B cell (primary cell): Measurements from ENCODE around the gene ZNF835. TPM values are rescaled to one million over a fixed set of nuclear protein-coding genes. Genes with fewer than 3 reads are reported as not detected.

Experiments
- ATAC-seq: fragments of 200-7000 bp; cut with Tn5 transposase; one replicate; pipeline ENCODE4 v1.10.0; 2021; ENCODE audit warnings: low read depth, mild to moderate bottlenecking, moderate number of reproducible peaks, moderate library complexity
- CTCF ChIA-PET: fragments of 350-600 bp; sonication (Branson Sonifier 250); formaldehyde crosslinking; loops from one replicate; lab custom pipeline; 2021; ENCODE audit warnings: antibody characterized with exemption, inconsistent platforms; lab: Charles Lee
- POLR2A ChIA-PET: fragments of 350-600 bp; sonication (Branson Sonifier 250); formaldehyde crosslinking; loops from one replicate; lab custom pipeline; 2021; ENCODE audit warnings: antibody characterized with exemption; lab: Charles Lee
- DNase-seq: peaks from one replicate; pipeline ENCODE4 v3.0.0; 2013
- H2AFZ ChIP-seq: 2 replicates; pipeline ENCODE4 v1.6.1; 2012; ENCODE audit warnings: mild to moderate bottlenecking, low read depth, low read length; ENCODE audit not compliant: insufficient read depth, poor library complexity, severe bottlenecking
- H3K27ac ChIP-seq, 2 donors: 1 replicate in 1 of 2; 2 replicates in 1 of 2; pipeline ENCODE4 v1.5.1; 2012 to 2013; ENCODE audit warnings: low read length in 2 of 2, mild to moderate bottlenecking in 2 of 2, moderate library complexity in 1 of 2
- H3K27me3 ChIP-seq, 4 experiments: fragments of 200-600 bp in 1 of 4; sonication (generic) in 1 of 4; replicated peaks in 1 of 4; 1 replicate in 2 of 4; 2 replicates in 2 of 4; pipeline versions ENCODE4 v1.6.1 to v1.7.0; 2013 to 2016; ENCODE audit warnings: low read length in 3 of 4, mild to moderate bottlenecking in 2 of 4, mixed read lengths in 1 of 4, moderate library complexity in 1 of 4; ENCODE audit not compliant: insufficient read depth in 4 of 4, control insufficient read depth in 3 of 4; ENCODE audit errors: control extremely low read depth in 1 of 4
- H3K36me3 ChIP-seq, 2 experiments: replicated peaks in 1 of 2; 1 replicate in 1 of 2; 2 replicates in 1 of 2; pipeline versions ENCODE4 v1.6.1 to v1.7.1; 2013; ENCODE audit warnings: low read length in 1 of 2; ENCODE audit not compliant: insufficient read depth in 2 of 2, control insufficient read depth in 1 of 2; ENCODE audit errors: control extremely low read depth in 1 of 2, extremely low read depth in 1 of 2
- H3K4me1 ChIP-seq, 2 donors: fragments of 200-600 bp in 1 of 2; sonication (generic) in 1 of 2; 1 replicate in 1 of 2; 2 replicates in 1 of 2; pipeline versions ENCODE4 v1.5.1 to v1.6.1; 2013 to 2017; ENCODE audit warnings: low read length in 2 of 2; ENCODE audit not compliant: control insufficient read depth in 2 of 2, insufficient read depth in 2 of 2
- H3K4me2 ChIP-seq: replicated peaks from 2 replicates; pipeline ENCODE3; 2012; ENCODE audit warnings: mild to moderate bottlenecking, low read depth, low read length; ENCODE audit not compliant: poor library complexity, severe bottlenecking
- H3K4me3 ChIP-seq, 5 experiments: fragments of 200-600 bp in 1 of 5; sonication (generic) in 1 of 5; 1 replicate in 3 of 5; 2 replicates in 2 of 5; pipeline versions ENCODE4 v1.5.1 to v1.7.0; 2011 to 2016; ENCODE audit warnings: low read length in 4 of 5, mild to moderate bottlenecking in 4 of 5, low read depth in 2 of 5, control low read depth in 1 of 5, moderate library complexity in 1 of 5; ENCODE audit not compliant: insufficient read depth in 1 of 5; ENCODE audit errors: control extremely low read depth in 1 of 5, extremely low read depth in 1 of 5
- H3K79me2 ChIP-seq: fragments of 200-600 bp; sonication (generic); one replicate; pipeline ENCODE4 v1.6.0; 2016; ENCODE audit warnings: low read length; ENCODE audit not compliant: control insufficient read depth, insufficient read depth
- H3K9ac ChIP-seq: fragments of 200-600 bp; sonication (generic); 2 replicates; pipeline ENCODE4 v1.6.1; 2017; ENCODE audit warnings: mild to moderate bottlenecking, low read length, moderate library complexity
- H3K9me3 ChIP-seq, 3 donors: one replicate each; pipeline versions ENCODE4 v1.6.1 to v1.7.1; 2013; ENCODE audit warnings: low read length in 2 of 3; ENCODE audit not compliant: control insufficient read depth in 2 of 3, insufficient read depth in 1 of 3; ENCODE audit errors: control extremely low read depth in 1 of 3
- H4K20me1 ChIP-seq: 2 replicates; pipeline ENCODE4 v1.6.0; 2012; ENCODE audit warnings: mild to moderate bottlenecking, low read length; ENCODE audit not compliant: insufficient read depth, control insufficient read depth, poor library complexity, severe bottlenecking
- H3K27ac Mint-ChIP-seq: one replicate; pipeline ENCODE4 v1.8.0; 2021; ENCODE audit warnings: mixed read lengths
- H3K27me3 Mint-ChIP-seq: one replicate; pipeline ENCODE4 v1.8.0; 2021; ENCODE audit warnings: mixed read lengths
- H3K4me1 Mint-ChIP-seq: one replicate; pipeline ENCODE4 v1.8.0; 2021; ENCODE audit warnings: mixed read lengths
- H3K4me3 Mint-ChIP-seq: one replicate; pipeline ENCODE4 v1.8.0; 2021; ENCODE audit warnings: mixed read lengths
- H3K9me3 Mint-ChIP-seq: one replicate; pipeline ENCODE4 v1.8.0; 2022; ENCODE audit warnings: mixed read lengths; ENCODE audit not compliant: insufficient read depth
- CTCF ChIP-seq: fragments of 200-600 bp; IDR thresholded peaks from one replicate; pipeline ENCODE4 v1.8.0; 2022; ENCODE audit warnings: antibody characterized with exemption, mild to moderate bottlenecking
- EZH2 ChIP-seq: IDR thresholded peaks from 2 replicates; pipeline ENCODE4 v1.6.1; 2012; ENCODE audit warnings: borderline replicate concordance, low read depth, mild to moderate bottlenecking, moderate library complexity, low read length; ENCODE audit not compliant: insufficient read depth, poor library complexity, severe bottlenecking
- WGBS: methylation state at CpG from one replicate; pipeline ENCODE4 v1.1.5; 2013; ENCODE audit warnings: missing lambda C conversion rate; ENCODE audit not compliant: insufficient coverage; 5-methylcytosine and 5-hydroxymethylcytosine counted together
- intact Hi-C: fragments of 100-400 bp; cut with micrococcal nuclease; formaldehyde crosslinking; loops from one replicate; pipeline ENCODE4 v1.10.0; 2022
- polyA plus RNA-seq: library from polyadenylated mRNA; depleted of rRNA; stranded (reverse); fragments of >200 nt; gene quantifications from 2 replicates; pipeline ENCODE4 v1.2.3, GENCODE V29; 2012
- total RNA-seq, 2 donors: library from RNA; stranded (reverse); fragments of 120-200 nt in 1 of 2; gene quantifications; 1 replicate in 1 of 2; 2 replicates in 1 of 2; pipeline versions ENCODE4 v1.2.3 to v1.2.4, GENCODE V29; 2013 to 2022

Gene ZNF835
- total and polyA plus RNA-seq, 2 donors (not counting 1 experiment from before 2014, with no cell fraction given), result 4.3 to 7.0 TPM

- H4K20me1 ChIP-seq, result no peaks in the 10 kb centered on the region
- no peaks in the 10 kb centered on the region for H3K4me1 ChIP-seq
- no peak overlapping the region for H3K9ac ChIP-seq
- Mint-ChIP-seq H3K27me3 (no peaks in the 10 kb centered on the region), H3K9me3 (peaks cover 16% of the 10 kb centered on the region), H3K27ac (no peak overlapping the region), H3K4me1 (no peaks in the 10 kb centered on the region), H3K4me3 (no peak overlapping the region)
- H3K79me2 ChIP-seq, result no peaks in the 10 kb centered on the region
- peaks cover 0 to 17% of the 10 kb centered on the region in 2 experiments for H3K36me3 ChIP-seq
- DNase-seq (no peak), ATAC-seq (no peak)
- ChIA-PET CTCF (no interaction called here), POLR2A (no interaction called here)
- no peak overlapping the region for H3K4me2 ChIP-seq
- intact Hi-C loops, result no loop called here
- H3K4me3 ChIP-seq, result no peak overlapping the region
- peaks cover 0 to 89% (median 48%) of the 10 kb centered on the region in 3 donors for H3K9me3 ChIP-seq
- TF ChIP-seq CTCF (no peak), EZH2 (no peak)
- H3K27ac ChIP-seq, result no peak overlapping the region
- no peak overlapping the region for H2AFZ ChIP-seq
- 96% methylated on average over 7 of the region's 9 CpGs for WGBS
- no peaks in the 10 kb centered on the region for H3K27me3 ChIP-seq
Measured at GRCh38 chr19:56625708-56626107, 45.8 kb downstream of the ZNF835 start.

DNA sequence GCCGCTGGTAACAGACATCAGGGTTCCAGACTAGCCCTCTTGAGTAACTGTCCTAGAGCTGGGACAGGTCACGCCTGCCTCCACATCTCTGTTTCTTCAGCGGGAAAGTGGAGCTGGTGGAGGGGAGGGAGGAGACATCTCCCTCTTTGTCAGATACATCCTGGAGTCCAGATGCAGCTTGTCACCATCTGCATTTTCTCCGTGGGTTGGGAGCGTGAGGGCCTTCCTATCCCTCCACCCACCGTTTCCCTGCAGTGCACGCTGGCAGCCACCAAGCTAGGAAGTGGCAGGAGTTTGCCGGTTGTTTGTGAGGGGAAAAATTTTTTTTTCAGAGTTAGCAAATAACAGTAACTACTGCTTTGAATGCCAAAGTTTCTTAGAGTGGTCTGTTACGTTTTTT is 48.6 kb downstream of the ZNF835 start:
- no peak overlapping the region for H3K27ac ChIP-seq
- peaks cover 4% of the 10 kb centered on the region for H3K79me2 ChIP-seq
- no peaks in the 10 kb centered on the region for H3K4me1 Mint-ChIP-seq
- WGBS, result 98% methylated on average over 3 of the region's 9 CpGs
- intact Hi-C loops, result no loop called here
- H3K9ac ChIP-seq, result no peak overlapping the region
- CTCF ChIA-PET, result no interaction called here
- peaks cover 0 to 17% of the 10 kb centered on the region in 2 experiments for H3K36me3 ChIP-seq
- no peak overlapping the region for H2AFZ ChIP-seq
- peaks cover 0 to 88% (median 34%) of the 10 kb centered on the region in 3 donors for H3K9me3 ChIP-seq
- no peak overlapping the region for H3K4me3 Mint-ChIP-seq
- no peaks in the 10 kb centered on the region for H3K4me1 ChIP-seq
- no peaks in the 10 kb centered on the region for H4K20me1 ChIP-seq
- POLR2A ChIA-PET, result no interaction called here
- H3K27me3 Mint-ChIP-seq, result no peaks in the 10 kb centered on the region
- ATAC-seq, result no peak
- no peak overlapping the region for H3K4me3 ChIP-seq
- no peak overlapping the region for H3K27ac Mint-ChIP-seq
- H3K27me3 ChIP-seq, result no peaks in the 10 kb centered on the region
- TF ChIP-seq EZH2, result no peak
- TF ChIP-seq CTCF, result no peak
- H3K9me3 Mint-ChIP-seq, result peaks cover 4% of the 10 kb centered on the region
- no peak for DNase-seq
- H3K4me2 ChIP-seq, result no peak overlapping the region
